ENCODE measurements around the gene CAMK2A.

The CAMK2A gene

DNA sequence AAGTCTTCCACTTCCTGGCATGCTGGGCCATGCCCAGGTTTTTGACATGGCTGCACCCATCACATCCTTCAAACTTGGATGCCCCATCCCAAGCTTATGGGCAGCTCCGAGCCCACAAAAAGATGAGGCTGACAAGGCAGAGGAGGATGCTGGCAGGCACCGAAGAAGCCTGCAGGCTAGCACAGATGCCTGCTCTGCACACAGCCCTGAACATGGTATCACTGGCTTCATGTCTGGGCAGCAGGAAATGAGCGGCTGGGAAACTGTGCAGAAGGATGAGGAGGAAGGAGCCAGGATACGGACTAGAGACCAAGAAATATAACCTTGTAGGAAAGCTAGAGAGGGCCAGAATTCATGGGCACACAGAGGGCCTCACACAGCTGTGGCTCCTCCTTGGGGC lies 14.8 kb downstream of the CAMK2A start:
- no peak for DNase-seq

GRCh38 chr5:150272531-150272930 lies 17.0 kb downstream of the CAMK2A start:
- DNase-seq = peak; percentile 20

GRCh38 chr5:150271923-150272322 lies 17.6 kb downstream of the CAMK2A start:
- DNase-seq = no peak

- no peak for DNase-seq
Measured at GRCh38 chr5:150271296-150271692, 18.3 kb downstream of the CAMK2A start.

- no peak for DNase-seq
Measured at GRCh38 chr5:150270541-150271295, 18.9 kb downstream of the CAMK2A start.

- DNase-seq = no peak
Measured at GRCh38 chr5:150266871-150267291, 22.7 kb downstream of the CAMK2A start.

GRCh38 chr5:150265870-150266383 lies 23.6 kb downstream of the CAMK2A start:
- no peak for DNase-seq

DNA sequence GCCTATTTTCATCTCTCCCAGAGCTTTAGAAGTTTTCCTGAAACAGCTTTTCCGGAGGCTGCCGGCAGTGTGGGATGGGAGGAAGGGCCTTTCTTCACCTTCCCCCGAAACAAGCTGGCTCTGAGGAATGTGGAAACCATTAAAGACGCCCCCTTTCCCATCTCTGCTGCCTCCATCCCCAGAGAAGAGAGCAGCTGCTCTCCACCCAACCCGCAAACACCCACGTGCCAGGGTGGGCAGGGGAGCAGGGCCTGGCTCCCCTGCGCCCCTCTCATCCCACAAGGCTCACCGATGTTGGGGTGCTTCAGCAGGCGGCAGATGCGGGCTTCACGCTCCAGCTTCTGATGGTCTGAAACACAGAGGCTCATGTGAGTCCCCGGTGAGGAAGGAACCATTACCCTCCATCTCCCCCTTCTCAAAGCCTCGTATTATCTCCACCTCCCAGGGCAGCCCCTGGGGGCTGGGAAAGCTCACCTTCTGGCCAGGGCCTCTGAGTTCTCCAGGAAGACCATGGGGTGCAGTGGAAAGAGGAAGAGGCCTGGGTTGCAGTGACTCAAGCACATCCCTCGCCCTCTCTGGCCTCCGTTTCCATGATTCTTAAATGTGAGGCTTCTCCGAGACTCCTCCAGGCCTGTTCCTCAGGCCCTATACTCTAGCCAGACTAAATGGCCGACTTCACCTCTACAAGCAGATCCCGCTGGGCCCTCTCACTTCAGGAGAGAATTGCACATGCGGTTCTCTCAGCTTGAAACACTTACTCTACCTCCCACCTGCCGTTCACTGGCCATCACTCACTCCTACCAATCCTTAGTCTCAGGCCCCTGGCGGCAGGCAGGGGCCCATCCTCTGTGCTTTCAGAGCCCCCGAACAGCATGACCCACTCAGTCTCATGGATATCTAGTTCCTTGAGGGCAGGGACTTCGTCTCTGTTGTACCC lies 24.6 kb downstream of the CAMK2A start:
- DNase-seq = no peak

- peak; percentile 52 for DNase-seq
Measured at GRCh38 chr5:150263801-150264621, 25.6 kb downstream of the CAMK2A start.

DNA sequence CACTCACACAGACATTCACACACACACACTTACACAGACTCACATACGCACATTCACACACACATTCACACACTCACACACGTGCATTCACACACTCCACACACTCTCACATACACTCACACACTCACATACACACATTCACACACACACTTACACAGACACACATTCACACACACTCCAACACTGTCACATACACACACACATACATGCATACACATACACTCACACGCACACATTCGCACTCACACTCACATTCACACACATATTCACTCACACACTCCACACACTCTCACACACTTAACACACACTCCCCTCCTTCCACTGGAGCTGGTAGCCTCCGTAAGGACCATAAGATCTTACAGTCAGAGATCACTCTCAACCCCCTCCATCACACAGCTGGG lies 26.2 kb downstream of the CAMK2A start:
- no peak for DNase-seq

GRCh38 chr5:150262502-150262901 lies 27.1 kb downstream of the CAMK2A start:
- DNase-seq = no peak

DNA sequence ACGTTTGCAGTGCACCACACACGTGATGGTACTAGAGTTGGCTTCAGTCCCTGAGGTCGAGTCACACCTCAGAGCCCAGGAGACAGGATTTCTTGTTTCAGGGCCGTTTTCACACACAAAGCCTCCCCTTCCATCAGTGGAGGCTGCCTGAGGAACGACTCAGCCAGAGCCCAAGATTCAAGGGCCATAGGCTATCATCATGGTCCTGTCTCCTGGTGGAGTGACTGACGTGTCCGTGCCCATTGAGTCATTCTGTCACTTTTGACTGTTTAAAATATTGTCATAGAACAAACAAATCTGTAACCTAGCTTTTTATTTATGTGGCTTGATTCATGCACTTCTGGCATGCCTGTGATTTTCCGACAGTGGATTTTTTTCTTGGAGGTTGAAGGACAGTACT lies 28.3 kb downstream of the CAMK2A start:
- DNase-seq = no peak

DNA sequence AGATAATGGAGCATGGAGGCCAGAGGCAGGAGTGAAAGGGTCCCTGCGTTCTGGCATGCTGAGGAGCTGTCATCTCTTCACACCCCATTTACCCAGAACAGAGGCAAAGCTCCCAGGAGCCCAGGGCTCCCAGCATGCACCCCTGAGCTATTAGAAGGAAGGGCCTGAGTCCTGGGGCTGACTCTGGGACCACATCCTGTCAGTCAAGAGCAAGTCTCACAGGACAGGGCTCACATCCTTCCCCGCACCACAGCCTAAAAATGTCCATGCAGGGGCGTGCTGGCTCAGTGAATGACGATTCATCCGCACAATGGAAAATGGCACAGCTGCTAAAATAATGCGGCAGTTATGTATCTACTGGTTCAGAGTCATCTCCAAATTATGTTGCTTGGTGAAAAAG lies 31.4 kb downstream of the CAMK2A start:
- no peak for DNase-seq

GRCh38 chr5:150257424-150257823 lies 32.1 kb downstream of the CAMK2A start:
- DNase-seq = no peak

DNA sequence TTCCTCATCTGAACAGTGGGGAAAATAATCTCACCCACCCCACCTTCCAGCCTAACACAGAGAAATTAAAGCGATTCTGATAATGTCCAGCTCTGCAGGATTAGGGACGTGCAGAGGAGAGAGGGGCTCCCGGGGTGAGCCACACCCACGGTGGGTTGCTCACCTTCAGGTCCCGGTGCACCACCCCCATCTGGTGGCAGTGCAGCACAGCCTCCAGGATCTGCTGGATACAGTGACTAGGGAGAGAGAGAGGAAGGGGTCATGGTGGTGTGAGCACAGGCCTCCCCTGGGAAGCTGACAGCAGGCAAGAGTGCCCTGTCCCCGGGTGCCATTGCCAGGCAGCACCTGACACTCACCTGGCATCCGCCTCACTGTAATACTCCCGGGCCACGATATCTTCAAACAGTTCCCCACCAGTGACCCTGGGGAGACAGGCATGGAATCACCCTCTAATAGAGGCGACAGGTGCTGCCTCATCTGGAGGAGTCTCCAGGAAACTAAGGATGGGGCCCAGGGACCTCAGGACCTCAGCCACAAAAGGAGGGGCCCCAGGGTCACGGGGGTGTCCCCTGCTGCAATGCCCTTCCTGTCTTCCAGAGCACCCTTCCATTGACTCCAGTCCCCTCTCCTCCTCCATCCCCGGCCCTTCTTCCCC lies 33.0 kb downstream of the CAMK2A start:
- no peak for DNase-seq

- no peak for DNase-seq
Measured at GRCh38 chr5:150255659-150256409, 33.7 kb downstream of the CAMK2A start.

- no peak for DNase-seq
Measured at GRCh38 chr5:150254774-150255173, 34.8 kb downstream of the CAMK2A start.

- DNase-seq = no peak
Measured at GRCh38 chr5:150254363-150254762, 35.2 kb downstream of the CAMK2A start.

GRCh38 chr5:150253416-150254208 lies 36.0 kb downstream of the CAMK2A start:
- no peak for DNase-seq

DNA sequence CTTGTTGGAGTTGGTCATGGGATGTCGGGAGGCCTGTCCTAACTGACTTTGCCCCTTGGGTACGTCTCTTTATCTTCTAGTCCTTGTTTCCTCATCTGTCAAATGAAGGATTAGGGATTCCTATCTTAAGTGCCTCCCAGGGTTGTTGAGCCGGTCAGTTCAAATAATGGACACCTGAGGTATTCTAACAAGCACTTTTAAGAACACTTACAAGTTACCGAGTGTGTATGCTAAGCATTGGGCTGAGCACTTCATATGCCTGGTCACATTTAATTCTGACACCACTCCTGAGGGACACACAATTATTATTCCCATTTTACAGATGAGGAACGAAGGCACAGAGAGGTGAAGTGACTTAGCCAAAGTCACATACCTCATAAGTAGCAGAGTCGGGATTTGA lies 37.1 kb downstream of the CAMK2A start:
- no peak for DNase-seq

GRCh38 chr5:150251504-150251903 lies 38.1 kb downstream of the CAMK2A start:
- no peak for DNase-seq
